Keratinocyte (primary cell): ENCODE results near the gene TMEM119.

Source experiments
- CTCF ChIP-seq, 3 experiments: IDR thresholded peaks in 1 of 3; conservative IDR thresholded peaks in 1 of 3; optimal IDR thresholded peaks in 1 of 3; 2 replicates in 2 of 3; 3 replicates in 1 of 3; pipeline versions ENCODE3 to v1.5.1; 2011; ENCODE audit warnings: low read length in 3 of 3, mild to moderate bottlenecking in 3 of 3, moderate library complexity in 2 of 3, control low read depth in 1 of 3, inconsistent platforms in 1 of 3; ENCODE audit not compliant: insufficient read depth in 2 of 3; ENCODE audit errors: extremely low read depth in 1 of 3
- EZH2 ChIP-seq: IDR thresholded peaks from one replicate; pipeline ENCODE4 v1.6.1; 2012; ENCODE audit warnings: inconsistent platforms, mild to moderate bottlenecking, low read length, moderate library complexity

DNA sequence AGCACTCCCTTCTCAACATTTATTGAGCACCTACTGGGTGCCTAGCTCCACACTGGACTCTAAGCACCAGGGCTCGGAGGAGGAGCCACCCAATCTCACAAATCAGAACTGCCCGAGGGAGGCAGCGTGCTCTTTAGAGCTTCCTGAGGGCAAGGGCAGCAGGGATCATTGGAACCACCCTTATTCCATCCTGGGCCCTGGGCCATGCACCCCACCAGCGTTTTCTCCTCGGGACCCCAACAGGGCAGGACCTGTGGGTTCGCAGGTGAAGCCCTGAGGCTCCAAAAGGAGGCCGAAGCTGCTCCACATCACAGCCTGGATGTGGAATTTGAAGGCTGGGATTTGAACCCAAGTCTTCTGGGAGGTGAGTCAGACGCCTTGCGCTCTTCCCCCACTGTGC, 15.4 kb downstream of the TMEM119 start:
- no peak for TF ChIP-seq EZH2
- TF ChIP-seq CTCF (optimal IDR thresholded peaks at IDR 0.05 in 1 of 3, IDR thresholded peaks at IDR 0.05 in 1 of 3, conservative IDR thresholded peaks at IDR 0.05 in 1 of 3; ENCODE audit: extremely low read depth in 1 of 3, insufficient read depth in 2 of 3, low read length in 3 of 3) = no peak
